ENCODE data around the gene TENM4.

DNA sequence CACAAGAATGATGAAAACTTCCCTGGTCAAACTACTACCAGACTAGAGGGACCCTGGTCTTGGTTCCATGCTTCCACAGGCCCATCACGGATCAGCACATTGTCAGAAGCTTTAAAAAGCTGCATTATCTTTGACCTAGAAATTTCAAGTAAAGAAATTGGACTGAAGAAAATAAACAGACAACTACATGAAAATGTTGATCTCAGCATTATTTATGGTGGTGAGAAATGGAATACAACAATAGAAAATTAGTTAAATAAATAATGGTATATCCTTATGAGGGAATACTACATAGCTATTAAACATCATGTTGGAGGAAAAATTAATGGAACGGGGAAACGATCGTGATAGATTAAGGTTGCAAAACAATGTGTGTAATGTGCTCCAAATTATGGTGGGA is 13.7 kb downstream of the TENM4 start:
- TF ChIP-seq, protein P1, sequence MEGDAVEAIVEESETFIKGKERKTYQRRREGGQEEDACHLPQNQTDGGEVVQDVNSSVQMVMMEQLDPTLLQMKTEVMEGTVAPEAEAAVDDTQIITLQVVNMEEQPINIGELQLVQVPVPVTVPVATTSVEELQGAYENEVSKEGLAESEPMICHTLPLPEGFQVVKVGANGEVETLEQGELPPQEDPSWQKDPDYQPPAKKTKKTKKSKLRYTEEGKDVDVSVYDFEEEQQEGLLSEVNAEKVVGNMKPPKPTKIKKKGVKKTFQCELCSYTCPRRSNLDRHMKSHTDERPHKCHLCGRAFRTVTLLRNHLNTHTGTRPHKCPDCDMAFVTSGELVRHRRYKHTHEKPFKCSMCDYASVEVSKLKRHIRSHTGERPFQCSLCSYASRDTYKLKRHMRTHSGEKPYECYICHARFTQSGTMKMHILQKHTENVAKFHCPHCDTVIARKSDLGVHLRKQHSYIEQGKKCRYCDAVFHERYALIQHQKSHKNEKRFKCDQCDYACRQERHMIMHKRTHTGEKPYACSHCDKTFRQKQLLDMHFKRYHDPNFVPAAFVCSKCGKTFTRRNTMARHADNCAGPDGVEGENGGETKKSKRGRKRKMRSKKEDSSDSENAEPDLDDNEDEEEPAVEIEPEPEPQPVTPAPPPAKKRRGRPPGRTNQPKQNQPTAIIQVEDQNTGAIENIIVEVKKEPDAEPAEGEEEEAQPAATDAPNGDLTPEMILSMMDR (IDR thresholded peaks at IDR 0.05): no peak
- TF ChIP-seq POLR2AphosphoS5 (IDR thresholded peaks at IDR 0.05): no peak
- TF ChIP-seq POLR2A (IDR thresholded peaks at IDR 0.05): no peak
